GM23338 (cell line): Measurements from ENCODE around the gene NINL. TPM values are rescaled to one million over a fixed set of nuclear protein-coding genes. Genes with fewer than 3 reads are reported as not detected.

Experiments
- ATAC-seq: fragments of 200-7000 bp; cut with Tn5 transposase; 3 replicates; pipeline ENCODE4 v1.9.1; 2020
- DNase-seq: peaks from one replicate; pipeline ENCODE4 v3.0.0-alpha.2; 2015; ENCODE audit warnings: low spot score
- H2AFZ ChIP-seq: fragments of 200-600 bp; sonication (generic); 2 replicates; pipeline ENCODE4 v1.8.0; 2016; ENCODE audit warnings: antibody characterized with exemption, mild to moderate bottlenecking, moderate library complexity
- H3F3A ChIP-seq: fragments of 200-600 bp; sonication (generic); replicated peaks from 2 replicates; pipeline ENCODE4 v1.8.0; 2017; ENCODE audit warnings: antibody characterized with exemption, mixed run types, low read depth
- H3K27ac ChIP-seq: fragments of 200-600 bp; sonication (generic); 2 replicates; pipeline ENCODE4 v1.6.1; 2016; ENCODE audit warnings: low read depth
- H3K27me3 ChIP-seq: fragments of 200-600 bp; sonication (generic); 2 replicates; pipeline ENCODE4 v1.8.0; 2016; ENCODE audit warnings: mild to moderate bottlenecking, mixed run types, moderate library complexity; ENCODE audit not compliant: insufficient read depth
- H3K36me3 ChIP-seq: fragments of 200-600 bp; sonication (generic); 2 replicates; pipeline ENCODE4 v1.8.0; 2016; ENCODE audit warnings: mild to moderate bottlenecking; ENCODE audit not compliant: insufficient read depth
- H3K4me1 ChIP-seq: fragments of 200-600 bp; sonication (generic); 2 replicates; pipeline ENCODE4 v1.8.0; 2016; ENCODE audit warnings: mild to moderate bottlenecking, moderate library complexity; ENCODE audit not compliant: insufficient read depth
- H3K4me2 ChIP-seq: fragments of 200-600 bp; sonication (generic); 2 replicates; pipeline ENCODE4 v1.7.1; 2017; ENCODE audit warnings: mixed run types
- H3K4me3 ChIP-seq: fragments of 200-600 bp; sonication (generic); 2 replicates; pipeline ENCODE4 v1.6.1; 2016; ENCODE audit warnings: mixed run types
- H3K79me2 ChIP-seq: fragments of 200-600 bp; sonication (generic); replicated peaks from 2 replicates; pipeline ENCODE4 v1.8.0; 2017; ENCODE audit warnings: mild to moderate bottlenecking; ENCODE audit not compliant: insufficient read depth
- H3K9me2 ChIP-seq: fragments of 200-600 bp; sonication (generic); 2 replicates; pipeline ENCODE4 v1.8.0; 2017; ENCODE audit not compliant: insufficient read depth
- H4K20me1 ChIP-seq: fragments of 200-600 bp; sonication (generic); replicated peaks from 2 replicates; pipeline ENCODE4 v1.8.0; 2017; ENCODE audit warnings: mild to moderate bottlenecking; ENCODE audit not compliant: insufficient read depth
- H3K27ac Mint-ChIP-seq: 2 replicates; pipeline ENCODE4 v1.8.0; 2020; ENCODE audit warnings: inconsistent platforms, mild to moderate bottlenecking, moderate library complexity, mixed read lengths
- H3K27me3 Mint-ChIP-seq: 3 replicates; pipeline ENCODE4 v1.8.0; 2022; ENCODE audit warnings: low read depth, mild to moderate bottlenecking, moderate library complexity, mixed read lengths, inconsistent platforms; ENCODE audit not compliant: insufficient read depth, poor library complexity
- H3K36me3 Mint-ChIP-seq: 3 replicates; pipeline ENCODE4 v1.8.0; 2021; ENCODE audit warnings: low read depth, mild to moderate bottlenecking, inconsistent platforms, moderate library complexity, mixed read lengths
- H3K4me1 Mint-ChIP-seq: 3 replicates; pipeline ENCODE4 v1.8.0; 2020; ENCODE audit warnings: mild to moderate bottlenecking, inconsistent platforms, mixed read lengths
- H3K4me3 Mint-ChIP-seq: 3 replicates; pipeline ENCODE4 v1.8.0; 2021; ENCODE audit warnings: moderate library complexity, mild to moderate bottlenecking, inconsistent platforms, mixed read lengths
- H3K9me3 Mint-ChIP-seq: 3 replicates; pipeline ENCODE4 v1.8.0; 2020; ENCODE audit warnings: moderate library complexity, mild to moderate bottlenecking, inconsistent platforms, mixed read lengths
- CREB1 ChIP-seq: fragments of 250-450 bp; sonication (Bioruptor Pico); IDR thresholded peaks from 2 replicates; pipeline ENCODE4 v1.5.0; 2020; ENCODE audit warnings: low read depth, mild to moderate bottlenecking, moderate library complexity
- CTCF ChIP-seq, 2 experiments: fragments of 200-600 bp in 1 of 2; sonication (generic) in 1 of 2; conservative IDR thresholded peaks; 2 replicates each; pipeline versions ENCODE4 v1.5.1 to v1.6.1; 2016 to 2017; ENCODE audit warnings: antibody characterized with exemption in 2 of 2, low read depth in 2 of 2, mild to moderate bottlenecking in 2 of 2, moderate library complexity in 1 of 2
- ETS1 ChIP-seq: IDR thresholded peaks from 2 replicates; pipeline ENCODE4 v1.6.1; 2016; ENCODE audit warnings: antibody characterized with exemption
- EZH2 ChIP-seq: fragments of 200-600 bp; sonication (generic); IDR thresholded peaks from one replicate; pipeline ENCODE4 v1.8.0; 2017; ENCODE audit warnings: antibody characterized with exemption, mild to moderate bottlenecking, low read depth; ENCODE audit not compliant: unreplicated experiment
- EZH2phosphoT487 ChIP-seq: fragments of 200-600 bp; sonication (generic); IDR thresholded peaks from one replicate; pipeline ENCODE4 v1.8.1; 2018; ENCODE audit warnings: antibody characterized with exemption; ENCODE audit not compliant: unreplicated experiment
- JUNB ChIP-seq: IDR thresholded peaks from one replicate; pipeline ENCODE4 v1.6.1; 2016; ENCODE audit warnings: antibody characterized with exemption; ENCODE audit not compliant: unreplicated experiment
- NANOG ChIP-seq: IDR thresholded peaks from 2 replicates; pipeline ENCODE4 v1.6.1; 2016; ENCODE audit warnings: antibody characterized with exemption, borderline replicate concordance
- POLR2AphosphoS5 ChIP-seq: IDR thresholded peaks from 2 replicates; pipeline ENCODE4 v1.6.1; 2016; ENCODE audit warnings: antibody characterized with exemption, low read depth
- REST ChIP-seq: IDR thresholded peaks from one replicate; pipeline ENCODE4 v1.6.1; 2018; ENCODE audit warnings: antibody characterized with exemption; ENCODE audit not compliant: unreplicated experiment
- STAT1 ChIP-seq: IDR thresholded peaks from one replicate; pipeline ENCODE4 v1.6.1; 2016; ENCODE audit warnings: antibody characterized with exemption; ENCODE audit not compliant: unreplicated experiment
- ZNF114 ChIP-seq: fragments of 250-450 bp; sonication (Bioruptor Pico); IDR thresholded peaks from 2 replicates; pipeline ENCODE4 v1.5.0; 2020; ENCODE audit warnings: mild to moderate bottlenecking, moderate library complexity
- ZNF331 ChIP-seq: fragments of 250-450 bp; sonication (Bioruptor Pico); IDR thresholded peaks from 2 replicates; pipeline ENCODE4 v1.5.0; 2020; ENCODE audit warnings: low read depth, mild to moderate bottlenecking, moderate library complexity
- ZNF462 ChIP-seq: fragments of 250-450 bp; sonication (Bioruptor Pico); IDR thresholded peaks from 2 replicates; pipeline ENCODE4 v1.5.0; 2020; ENCODE audit warnings: mild to moderate bottlenecking, moderate library complexity
- polyA plus RNA-seq: library from polyadenylated mRNA; unstranded; fragments of >200 nt; fragmentation: Nextera tagmentation; extraction: Ambion mirVana; gene quantifications from 2 replicates; pipeline ENCODE4 v1.2.1, GENCODE V29; 2016
- total RNA-seq: library from RNA; depleted of rRNA; stranded (reverse); fragments of >200 nt; shearing (Covaris generic); gene quantifications from 2 replicates; pipeline ENCODE4 v1.2.3, GENCODE V29; 2014

The NINL gene
- total and polyA plus RNA-seq, 2 experiments from 2014 or later = 18.0 to 31.2 TPM

GRCh38 chr20:25606094-25606695, 20.9 kb upstream of the NINL start:
- 0 out of 2 replicates have a peak, but pooled peaks cover 4% of the 10 kb centered on the region for H4K20me1 ChIP-seq
- H3K4me1 ChIP-seq = no peaks in the 10 kb centered on the region
- Mint-ChIP-seq H3K4me1 (peaks cover 6% of the 10 kb centered on the region; the same call in 2 of the 3 replicates), H3K9me3 (peaks cover 4% of the 10 kb centered on the region; the same call in 1 of the 3 replicates), H3K4me3 (no peak overlapping the region), H3K36me3 (no peaks in the 10 kb centered on the region; the same call in 2 of the 3 replicates), H3K27me3 (peaks cover 5% of the 10 kb centered on the region), H3K27ac (no peak overlapping the region)
- no peak for ATAC-seq
- H3K79me2 ChIP-seq = no peaks in the 10 kb centered on the region
- H3K27me3 ChIP-seq = no peaks in the 10 kb centered on the region
- no peak overlapping the region for H3K4me3 ChIP-seq
- no peak overlapping the region for H2AFZ ChIP-seq
- TF ChIP-seq ZNF331 (CRISPR knock-in tag) (no peak), EZH2phosphoT487 (no peak), ZNF114 (CRISPR knock-in tag) (no peak), JUNB (no peak), CTCF (conservative IDR thresholded peaks at IDR 0.05; ENCODE audit: low read depth in 2 of 2) (no peak), POLR2AphosphoS5 (no peak), REST (no peak), STAT1 (no peak), ZNF462 (CRISPR knock-in tag) (no peak), NANOG (no peak), EZH2 (no peak), ETS1 (no peak), CREB1 (CRISPR knock-in tag) (no peak)
- H3F3A ChIP-seq = no peaks in the 10 kb centered on the region
- H3K4me2 ChIP-seq = no peak overlapping the region
- H3K9me2 ChIP-seq = no peaks in the 10 kb centered on the region
- H3K27ac ChIP-seq = no peak overlapping the region
- no peak for DNase-seq
- no peaks in the 10 kb centered on the region for H3K36me3 ChIP-seq
